Activated naive CD4-positive, alpha-beta T cell treated with anti-CD3 and anti-CD28 coated beads, Interleukin-2, amount 10 ng/mL, durations not matched to agents 7 days and 5 days (primary cell): ENCODE measurements around the gene CARTPT.

Experiments used
- CTCF ChIA-PET: fragments of 350-600 bp; sonication (Branson Sonifier 250); formaldehyde crosslinking; loops from one replicate; lab custom pipeline; 2021; ENCODE audit warnings: antibody characterized with exemption; lab: Charles Lee
- DNase-seq: peaks from one replicate; pipeline ENCODE4 v3.0.0-alpha.2; 2020
- H3K27ac Mint-ChIP-seq: one replicate; pipeline ENCODE4 v1.8.0; 2021; ENCODE audit warnings: mild to moderate bottlenecking, moderate library complexity, mixed read lengths
- H3K27me3 Mint-ChIP-seq: one replicate; pipeline ENCODE4 v1.8.0; 2021; ENCODE audit warnings: mild to moderate bottlenecking, mixed read lengths
- H3K36me3 Mint-ChIP-seq: one replicate; pipeline ENCODE4 v1.8.0; 2021; ENCODE audit warnings: mixed read lengths
- H3K4me1 Mint-ChIP-seq: one replicate; pipeline ENCODE4 v1.8.0; 2021; ENCODE audit warnings: mixed read lengths
- H3K4me3 Mint-ChIP-seq: one replicate; pipeline ENCODE4 v1.8.0; 2021; ENCODE audit warnings: mild to moderate bottlenecking, moderate library complexity, mixed read lengths
- H3K9me3 Mint-ChIP-seq: one replicate; pipeline ENCODE4 v1.8.0; 2021; ENCODE audit warnings: mixed read lengths

CARTPT gene

GRCh38 chr5:71705421-71705820 is 13.7 kb upstream of the CARTPT start:
- H3K9me3 Mint-ChIP-seq = no peaks in the 10 kb centered on the region
- no peaks in the 10 kb centered on the region for H3K36me3 Mint-ChIP-seq
- no peaks in the 10 kb centered on the region for H3K4me1 Mint-ChIP-seq
- peaks cover 23% of the 10 kb centered on the region for H3K27me3 Mint-ChIP-seq
- H3K27ac Mint-ChIP-seq = no peak overlapping the region
- CTCF ChIA-PET = no interaction called here
- no peak overlapping the region for H3K4me3 Mint-ChIP-seq
- DNase-seq = no peak

GRCh38 chr5:71706906-71707305 is 12.2 kb upstream of the CARTPT start:
- Mint-ChIP-seq H3K36me3 (no peaks in the 10 kb centered on the region), H3K27me3 (peaks cover 16% of the 10 kb centered on the region), H3K9me3 (no peaks in the 10 kb centered on the region), H3K27ac (no peak overlapping the region), H3K4me1 (no peaks in the 10 kb centered on the region), H3K4me3 (no peak overlapping the region)
- DNase-seq = no peak
- CTCF ChIA-PET = no interaction called here

- DNase-seq = no peak
- Mint-ChIP-seq H3K4me3 (no peak overlapping the region), H3K36me3 (no peaks in the 10 kb centered on the region), H3K27ac (no peak overlapping the region), H3K9me3 (no peaks in the 10 kb centered on the region), H3K27me3 (peaks cover 15% of the 10 kb centered on the region), H3K4me1 (no peaks in the 10 kb centered on the region)
- CTCF ChIA-PET = interaction anchor here (0.6 kb wide), 1 partner anchor 148 kb away, joined by 4 read pairs; no protein-coding TSS in a partner anchor
These were observed 7.5 kb upstream of the CARTPT start for GRCh38 chr5:71711610-71712009.

GRCh38 chr5:71714911-71715310 is 4.2 kb upstream of the CARTPT start:
- peaks cover 41% of the 10 kb centered on the region for H3K27me3 Mint-ChIP-seq

GRCh38 chr5:71727978-71728377 is 8.9 kb downstream of the CARTPT start:
- CTCF ChIA-PET = interaction anchor here (0.6 kb wide), 1 partner anchor 148 kb away, joined by 3 read pairs; no protein-coding TSS in a partner anchor
- Mint-ChIP-seq H3K4me1 (no peaks in the 10 kb centered on the region), H3K36me3 (no peaks in the 10 kb centered on the region), H3K27me3 (peaks cover 15% of the 10 kb centered on the region), H3K4me3 (no peak overlapping the region), H3K27ac (no peak overlapping the region), H3K9me3 (no peaks in the 10 kb centered on the region)
- no peak for DNase-seq

More at GRCh38 chr5:71714911-71715310, 4.2 kb upstream of the CARTPT start:
- Mint-ChIP-seq H3K4me1 (no peaks in the 10 kb centered on the region), H3K9me3 (no peaks in the 10 kb centered on the region), H3K36me3 (no peaks in the 10 kb centered on the region), H3K27ac (no peak overlapping the region), H3K4me3 (no peak overlapping the region)
- CTCF ChIA-PET = no interaction called here
- no peak for DNase-seq

- Mint-ChIP-seq H3K4me1 (no peaks in the 10 kb centered on the region), H3K27me3 (peaks cover 21% of the 10 kb centered on the region), H3K36me3 (no peaks in the 10 kb centered on the region), H3K9me3 (no peaks in the 10 kb centered on the region), H3K27ac (no peak overlapping the region), H3K4me3 (no peak overlapping the region)
- CTCF ChIA-PET = no interaction called here
- DNase-seq = no peak
These were observed 11.9 kb downstream of the CARTPT start for GRCh38 chr5:71731015-71731414.

GRCh38 chr5:71732011-71732410 is 12.9 kb downstream of the CARTPT start:
- Mint-ChIP-seq H3K27ac (no peak overlapping the region), H3K4me1 (no peaks in the 10 kb centered on the region), H3K36me3 (no peaks in the 10 kb centered on the region), H3K27me3 (peaks cover 24% of the 10 kb centered on the region), H3K9me3 (no peaks in the 10 kb centered on the region), H3K4me3 (no peak overlapping the region)
- DNase-seq = no peak
- CTCF ChIA-PET = no interaction called here

- CTCF ChIA-PET = no interaction called here
- no peak for DNase-seq
- Mint-ChIP-seq H3K27ac (no peak overlapping the region), H3K27me3 (peaks cover 17% of the 10 kb centered on the region), H3K4me3 (no peak overlapping the region), H3K9me3 (no peaks in the 10 kb centered on the region), H3K4me1 (no peaks in the 10 kb centered on the region), H3K36me3 (no peaks in the 10 kb centered on the region)
These were observed 15.1 kb downstream of the CARTPT start for GRCh38 chr5:71734141-71734540.

GRCh38 chr5:71737931-71738539 is 19.0 kb downstream of the CARTPT start:
- Mint-ChIP-seq H3K36me3 (no peaks in the 10 kb centered on the region), H3K4me1 (no peaks in the 10 kb centered on the region), H3K9me3 (no peaks in the 10 kb centered on the region), H3K27ac (no peak overlapping the region), H3K4me3 (no peak overlapping the region), H3K27me3 (peaks cover 10% of the 10 kb centered on the region)
- no peak for DNase-seq
- CTCF ChIA-PET = no interaction called here

GRCh38 chr5:71738662-71739361 is 19.7 kb downstream of the CARTPT start:
- no peak overlapping the region for H3K4me3 Mint-ChIP-seq
- H3K27me3 Mint-ChIP-seq = peaks cover 11% of the 10 kb centered on the region
- H3K4me1 Mint-ChIP-seq = no peaks in the 10 kb centered on the region
- H3K36me3 Mint-ChIP-seq = no peaks in the 10 kb centered on the region
- H3K27ac Mint-ChIP-seq = no peak overlapping the region
- DNase-seq = no peak
- CTCF ChIA-PET = no interaction called here
- H3K9me3 Mint-ChIP-seq = no peaks in the 10 kb centered on the region

GRCh38 chr5:71740015-71740753 is 21.1 kb downstream of the CARTPT start:
- Mint-ChIP-seq H3K36me3 (no peaks in the 10 kb centered on the region), H3K9me3 (no peaks in the 10 kb centered on the region), H3K27ac (no peak overlapping the region), H3K4me1 (no peaks in the 10 kb centered on the region), H3K4me3 (no peak overlapping the region), H3K27me3 (peaks cover 12% of the 10 kb centered on the region)
- CTCF ChIA-PET = no interaction called here
- no peak for DNase-seq

- CTCF ChIA-PET = no interaction called here
- H3K36me3 Mint-ChIP-seq = no peaks in the 10 kb centered on the region
- no peak overlapping the region for H3K4me3 Mint-ChIP-seq
- peaks cover 6% of the 10 kb centered on the region for H3K27me3 Mint-ChIP-seq
- DNase-seq = no peak
- no peaks in the 10 kb centered on the region for H3K4me1 Mint-ChIP-seq
- no peaks in the 10 kb centered on the region for H3K9me3 Mint-ChIP-seq
- no peak overlapping the region for H3K27ac Mint-ChIP-seq
These were observed 24.1 kb downstream of the CARTPT start for GRCh38 chr5:71743155-71743554.

GRCh38 chr5:71744009-71744790 is 25.1 kb downstream of the CARTPT start:
- H3K27me3 Mint-ChIP-seq = peaks cover 6% of the 10 kb centered on the region
- H3K4me1 Mint-ChIP-seq = no peaks in the 10 kb centered on the region
- H3K4me3 Mint-ChIP-seq = no peak overlapping the region
- no peak overlapping the region for H3K27ac Mint-ChIP-seq
- CTCF ChIA-PET = no interaction called here
- H3K36me3 Mint-ChIP-seq = no peaks in the 10 kb centered on the region
- H3K9me3 Mint-ChIP-seq = no peaks in the 10 kb centered on the region
- no peak for DNase-seq

GRCh38 chr5:71747182-71747581 is 28.1 kb downstream of the CARTPT start:
- CTCF ChIA-PET = no interaction called here
- Mint-ChIP-seq H3K27ac (no peak overlapping the region), H3K4me1 (no peaks in the 10 kb centered on the region), H3K36me3 (no peaks in the 10 kb centered on the region), H3K4me3 (no peak overlapping the region), H3K9me3 (no peaks in the 10 kb centered on the region), H3K27me3 (peaks cover 6% of the 10 kb centered on the region)
- no peak for DNase-seq
